HG03159 (cell line): ENCODE results near the gene PPT2.

Source experiments
- ATAC-seq: cut with Tn5 transposase; IDR thresholded peaks from one replicate; pipeline ENCODE4 v1.9.1; 2021; ENCODE audit warnings: mild to moderate bottlenecking, moderate library complexity; ENCODE audit not compliant: unreplicated experiment

Gene PPT2

DNA sequence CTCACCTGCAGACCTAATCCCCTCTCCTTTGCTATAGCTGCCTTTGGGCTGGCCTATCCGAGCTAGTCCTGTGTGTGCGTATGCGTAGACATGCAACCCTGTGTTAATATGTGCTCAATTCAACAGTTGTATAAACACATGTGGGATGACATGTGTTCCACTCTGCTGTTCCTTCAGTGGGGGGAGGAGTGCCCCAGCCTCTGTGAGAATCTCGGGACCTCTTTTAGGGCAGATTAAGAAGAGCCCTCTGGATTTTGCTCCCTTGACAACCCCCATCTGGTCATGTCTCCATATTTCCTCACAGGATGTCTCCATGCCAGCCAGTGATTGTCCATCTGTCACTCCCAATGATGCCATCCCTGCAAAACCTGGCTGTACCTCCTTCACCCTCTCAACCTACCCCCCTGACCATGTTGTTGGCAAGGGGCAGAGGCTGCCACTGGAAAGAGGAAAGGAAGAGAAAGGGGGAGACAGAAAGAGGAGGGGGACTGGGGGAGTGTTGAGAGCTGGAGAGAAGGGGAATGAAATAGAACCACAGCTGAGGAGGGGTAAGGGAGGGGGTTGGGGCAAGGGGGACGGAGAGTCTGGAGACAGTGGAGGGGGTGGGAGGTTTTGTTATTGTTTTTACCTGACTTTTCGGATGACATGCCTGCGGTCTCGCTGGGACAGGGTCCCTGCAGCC is 2.6 kb upstream of the PPT2 start:
- no peak for ATAC-seq

- no peak for ATAC-seq
Measured at GRCh38 chr6:32151863-32152768, 1.8 kb upstream of the PPT2 start, which contains the start of gene PRRT1. Gene PRRT1, minus strand, starts transcription at chr6:32151939. Its CDS starts 112 bp downstream, at chr6:32151827.

DNA sequence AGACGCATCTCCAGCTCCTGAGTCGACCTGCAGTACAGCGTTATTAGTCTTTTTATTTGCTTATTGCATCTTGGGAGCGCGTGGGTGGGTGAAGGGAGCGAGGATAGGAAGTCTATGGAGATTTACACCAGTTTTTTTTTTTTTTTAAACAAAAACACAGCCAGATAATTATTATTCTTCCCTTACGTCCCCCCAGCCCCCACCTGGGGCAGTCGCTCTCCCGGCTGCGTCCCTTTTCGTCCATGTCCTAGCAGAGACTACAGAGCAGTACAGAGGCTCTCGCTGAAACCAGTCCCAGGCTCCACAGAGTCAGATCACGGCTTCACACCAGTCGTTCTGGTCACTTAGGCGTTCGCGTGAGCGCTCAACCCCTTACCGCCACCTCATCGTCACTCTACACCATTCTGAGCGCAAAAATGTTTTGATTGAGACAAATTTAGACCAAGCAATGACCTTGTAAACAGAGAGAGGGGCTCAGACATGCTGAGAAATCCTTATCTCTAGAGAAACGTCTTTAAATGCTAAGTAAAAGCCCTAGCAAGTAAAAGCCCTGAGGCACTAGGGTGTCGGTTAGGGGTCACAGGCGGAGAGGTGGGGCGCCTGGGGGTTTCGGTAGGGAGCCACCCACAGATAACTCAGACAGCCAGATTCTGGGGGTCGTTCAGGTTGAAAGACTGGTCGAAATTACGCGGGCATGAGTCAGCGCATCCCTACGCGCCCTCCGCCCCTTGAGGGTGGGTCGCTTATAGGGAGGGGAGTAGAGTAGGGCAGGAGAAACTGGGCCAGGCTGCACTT is 975 bp upstream of the PPT2 start:
- no peak for ATAC-seq

DNA sequence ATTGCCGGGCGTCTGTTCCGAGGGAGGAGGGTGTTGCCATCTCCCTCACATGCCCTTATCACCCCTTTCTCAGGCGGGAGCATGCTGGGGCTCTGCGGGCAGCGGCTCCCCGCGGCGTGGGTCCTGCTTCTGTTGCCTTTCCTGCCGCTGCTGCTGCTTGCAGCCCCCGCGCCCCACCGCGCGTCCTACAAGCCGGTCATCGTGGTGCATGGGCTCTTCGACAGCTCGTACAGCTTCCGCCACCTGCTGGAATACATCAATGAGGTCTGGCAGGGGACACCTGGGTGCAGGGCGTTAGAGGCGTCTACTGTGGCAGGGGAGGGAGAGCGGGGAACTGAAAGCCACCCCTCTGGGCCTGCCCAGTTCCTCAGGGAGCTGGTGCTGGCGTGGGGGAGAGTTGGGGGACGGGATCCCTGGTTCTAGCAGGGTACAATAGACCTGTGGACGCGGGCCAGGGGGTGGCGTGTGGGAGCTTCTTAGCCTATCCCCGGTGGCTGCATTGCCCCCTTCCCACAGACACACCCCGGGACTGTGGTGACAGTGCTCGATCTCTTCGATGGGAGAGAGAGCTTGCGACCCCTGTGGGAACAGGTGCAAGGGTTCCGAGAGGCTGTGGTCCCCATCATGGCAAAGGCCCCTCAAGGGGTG is 697 bp downstream of the PPT2 start:
- peak; percentile 78 for ATAC-seq

- ATAC-seq: no peak
Measured at GRCh38 chr6:32156891-32157290, 3.0 kb downstream of the PPT2 start.

GRCh38 chr6:32158052-32158451 is 4.1 kb downstream of the PPT2 start:
- ATAC-seq: no peak

GRCh38 chr6:32163559-32164258 is 9.8 kb downstream of the PPT2 start:
- no peak for ATAC-seq

- no peak for ATAC-seq
Measured at GRCh38 chr6:32164295-32164694, 10.4 kb downstream of the PPT2 start, which contains the start of gene EGFL8. Gene EGFL8, plus strand, starts transcription at chr6:32164595. Its CDS starts 1,571 bp downstream, at chr6:32166166.

DNA sequence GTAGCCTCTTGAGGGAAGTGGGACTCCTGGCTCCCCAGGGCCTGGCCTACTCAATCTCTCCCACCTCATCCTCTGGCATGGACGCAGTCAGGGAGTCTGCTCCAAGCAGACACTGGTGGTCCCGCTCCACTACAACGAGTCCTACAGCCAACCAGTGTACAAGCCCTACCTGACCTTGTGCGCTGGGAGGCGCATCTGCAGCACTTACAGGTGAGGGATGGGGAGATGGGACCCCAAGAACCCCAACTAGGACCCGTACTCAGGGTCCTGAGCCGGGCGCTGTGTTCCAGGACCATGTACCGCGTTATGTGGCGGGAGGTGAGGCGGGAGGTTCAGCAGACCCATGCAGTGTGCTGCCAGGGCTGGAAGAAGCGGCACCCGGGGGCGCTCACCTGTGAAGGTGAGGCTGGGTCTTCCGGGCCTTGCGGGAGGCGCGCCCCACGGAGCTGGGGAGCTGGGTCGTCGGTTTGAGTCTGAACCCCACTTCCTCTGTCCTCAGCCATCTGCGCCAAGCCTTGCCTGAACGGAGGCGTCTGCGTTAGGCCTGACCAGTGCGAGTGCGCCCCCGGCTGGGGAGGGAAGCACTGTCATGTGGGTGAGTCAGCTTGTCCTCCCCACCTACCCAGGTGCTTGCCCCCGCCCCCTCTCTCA is 12.6 kb downstream of the PPT2 start:
- ATAC-seq: no peak

GRCh38 chr6:32167154-32167760 is 13.3 kb downstream of the PPT2 start:
- no peak for ATAC-seq

DNA sequence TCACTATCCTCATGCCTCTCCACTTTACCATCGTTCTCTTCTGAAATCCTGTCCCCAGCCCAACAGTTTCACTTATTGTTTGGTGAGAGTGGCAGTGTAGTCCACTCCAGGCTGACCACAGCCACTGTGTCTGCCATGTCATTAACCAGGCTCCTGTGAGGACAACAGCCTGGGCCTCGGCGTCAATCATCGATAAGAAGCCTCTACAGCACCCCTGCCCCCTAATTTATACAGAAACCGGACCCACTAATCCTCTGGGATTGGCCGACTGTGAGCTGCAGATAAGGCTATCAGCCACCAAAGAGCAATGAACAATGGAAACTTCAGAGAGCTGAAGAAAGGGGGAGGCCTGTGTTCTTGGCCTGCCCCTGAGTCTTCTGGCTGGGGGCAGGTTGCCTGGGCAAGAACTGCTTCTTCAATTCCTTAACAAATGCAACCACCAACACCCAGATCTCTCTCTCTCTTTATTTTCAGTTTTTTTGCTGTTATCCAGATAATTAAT is 13.9 kb downstream of the PPT2 start:
- no peak for ATAC-seq

- no peak for ATAC-seq
Measured at GRCh38 chr6:32168350-32168749, 14.4 kb downstream of the PPT2 start.

DNA sequence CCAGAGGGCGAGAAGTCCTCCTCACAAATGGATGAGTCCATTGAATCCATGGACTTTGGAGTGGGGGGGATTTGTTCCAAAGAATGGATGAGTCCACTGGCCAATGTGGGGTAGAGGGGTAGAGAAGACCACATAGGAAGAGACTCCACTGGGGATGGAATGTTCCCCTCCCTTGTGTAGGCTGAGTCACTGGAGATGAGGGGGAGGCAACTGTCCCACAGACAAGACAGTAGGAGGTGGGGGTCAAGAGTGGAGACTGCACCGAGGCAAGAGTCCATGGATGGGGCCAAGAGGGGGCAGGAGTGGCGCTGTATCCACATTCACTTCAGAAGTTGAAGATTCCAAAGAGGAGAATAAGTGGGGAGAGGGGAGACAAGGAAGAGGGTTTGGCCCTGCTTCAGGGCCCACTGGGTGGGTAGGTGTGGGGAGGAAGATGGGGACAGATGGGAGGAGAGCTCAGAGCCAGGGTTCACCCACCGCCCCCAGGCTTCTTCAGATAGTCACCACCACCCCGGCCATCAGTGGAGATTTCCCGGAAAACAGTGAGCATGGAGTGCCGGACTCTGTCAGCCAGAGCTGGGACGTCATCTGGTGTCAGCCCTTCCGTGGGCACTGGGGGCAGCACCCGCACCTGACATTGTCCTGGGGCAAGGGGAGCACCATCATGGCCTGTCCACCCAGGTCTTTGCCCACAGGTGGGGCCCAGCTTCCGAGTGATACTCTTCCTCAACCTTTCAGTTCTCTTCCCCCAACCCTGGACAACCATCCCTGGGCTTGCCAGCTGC is 15.1 kb downstream of the PPT2 start:
- ATAC-seq: no peak

DNA sequence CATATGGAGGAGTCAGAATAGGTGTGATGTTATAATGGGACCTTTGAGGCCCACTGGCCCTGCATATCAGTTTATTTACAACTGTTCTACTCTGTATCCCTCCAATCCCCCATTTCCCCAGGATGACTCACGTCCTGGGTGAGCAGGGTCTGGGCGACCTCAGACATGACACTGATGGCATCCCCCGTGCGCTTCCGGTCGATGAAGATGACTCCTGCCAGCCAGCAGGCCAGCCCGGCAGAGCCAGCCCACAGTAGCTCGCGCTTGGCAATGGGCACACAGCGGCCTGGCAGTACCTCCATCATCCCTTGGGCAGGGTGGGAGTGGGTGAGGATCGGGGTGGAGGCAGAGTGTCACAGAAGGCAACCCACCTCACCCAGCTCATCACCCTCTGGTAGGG is 16.4 kb downstream of the PPT2 start:
- no peak for ATAC-seq

DNA sequence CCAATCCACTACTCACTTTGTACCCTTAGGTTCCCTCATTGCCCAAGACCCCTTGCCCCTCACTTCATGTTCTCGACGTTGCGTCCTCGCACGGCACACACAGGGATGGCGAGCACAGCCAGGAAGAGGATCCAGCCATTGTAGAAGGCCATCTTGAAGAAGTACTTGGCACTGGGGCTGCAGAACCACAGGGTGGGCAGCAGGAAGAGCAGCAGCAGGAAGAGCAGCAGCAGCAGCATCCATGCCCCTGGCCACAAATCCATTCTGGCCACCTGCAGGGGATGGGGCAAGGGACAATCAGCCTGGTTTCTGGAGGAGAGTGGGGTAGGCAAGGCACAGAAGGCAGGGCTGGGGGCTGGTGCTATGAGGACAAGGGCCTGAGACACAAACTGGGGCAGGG is 17.3 kb downstream of the PPT2 start:
- ATAC-seq: no peak

DNA sequence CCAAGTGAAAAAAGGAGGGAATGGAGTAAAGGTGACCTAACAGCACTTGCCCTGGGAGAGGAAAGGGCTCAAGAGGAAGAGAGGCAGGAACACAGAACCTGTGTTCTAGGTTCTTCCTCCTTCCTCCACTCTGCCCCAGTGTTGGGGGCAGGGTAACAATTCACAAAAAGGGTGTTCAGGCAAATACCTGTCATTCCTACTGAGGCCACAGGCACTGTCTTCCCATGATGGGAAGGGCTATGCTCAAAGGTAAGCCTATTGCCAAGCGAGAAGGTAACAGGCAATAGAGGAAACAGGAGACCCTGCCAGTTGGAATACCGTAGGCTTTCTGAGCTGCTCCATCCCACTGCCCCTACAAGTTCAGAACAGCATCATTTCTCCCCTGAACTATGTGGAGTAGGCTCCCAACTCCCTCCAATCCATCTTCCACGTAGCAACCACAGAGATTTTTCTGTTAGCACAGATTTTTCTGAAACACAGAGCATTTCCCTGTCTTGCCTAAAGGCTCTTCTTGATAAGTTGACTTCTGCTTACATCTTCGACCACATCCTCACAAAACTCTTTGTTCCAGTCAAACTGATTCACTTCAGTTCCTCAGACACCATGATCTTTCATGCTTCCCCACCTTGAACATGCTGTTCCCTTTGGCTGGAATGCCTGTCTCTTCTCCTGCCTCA is 19.2 kb downstream of the PPT2 start:
- no peak for ATAC-seq

DNA sequence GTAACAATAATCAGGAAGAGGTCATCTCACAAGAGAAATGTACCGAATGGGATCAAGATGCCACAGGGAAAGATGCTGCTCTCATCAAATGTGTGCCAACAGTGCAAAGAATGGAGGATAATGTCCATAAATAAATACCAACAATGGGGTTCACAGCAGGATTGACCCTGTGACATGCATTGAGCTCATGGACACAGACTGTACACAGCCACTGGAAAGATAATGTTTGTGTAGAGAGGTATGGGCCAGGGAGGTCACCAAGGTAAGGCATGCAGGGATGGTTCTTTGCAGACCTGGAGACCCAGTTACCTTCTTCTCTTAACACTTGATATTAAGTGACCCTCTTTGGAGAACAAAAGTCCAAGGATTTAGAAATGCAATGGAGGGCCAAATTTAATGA is 20.5 kb downstream of the PPT2 start:
- ATAC-seq: no peak

DNA sequence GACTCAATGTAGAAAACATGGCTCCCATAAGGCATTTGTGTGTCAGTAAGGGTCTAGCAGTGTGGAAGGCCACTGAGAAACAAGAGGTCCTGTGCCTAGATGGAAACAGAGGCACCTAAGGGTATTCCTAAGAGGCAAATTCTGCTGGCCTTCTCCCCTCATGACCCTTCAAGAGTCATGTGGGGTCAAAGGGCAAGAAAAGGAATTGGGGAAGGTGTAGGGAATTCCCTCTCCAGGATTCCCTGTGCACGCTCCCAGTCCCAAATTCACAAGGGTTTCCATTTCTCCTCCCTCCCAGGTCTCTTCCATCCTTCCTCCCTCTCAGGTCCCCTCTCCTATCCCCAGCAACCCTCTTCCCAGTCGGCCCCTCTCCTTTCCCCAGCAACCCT is 21.4 kb downstream of the PPT2 start:
- no peak for ATAC-seq
